ENCODE results near the gene GAA. TPM values are rescaled to one million over a fixed set of nuclear protein-coding genes. Genes with fewer than 3 reads are reported as not detected.

The GAA gene
- total RNA-seq, 1 experiment from 2014 or later: 30.3 TPM

- no peak overlapping the region for H4K91ac ChIP-seq (ENCODE audit: insufficient read length, low read depth, low read length)
- H2AFZ ChIP-seq (ENCODE audit: low read length): no peak overlapping the region
- WGBS (ENCODE audit: extremely low coverage, insufficient read length, low lambda C conversion rate): no CpG with 5 or more reads among the region's 17 CpGs
- no peak overlapping the region for H3K14ac ChIP-seq (ENCODE audit: insufficient read depth, low read length)
- no peak overlapping the region for H3K18ac ChIP-seq (ENCODE audit: insufficient read length, low read depth, low read length)
- H2BK5ac ChIP-seq (ENCODE audit: insufficient read length, low read length): no peak overlapping the region
- H3K23me2 ChIP-seq (ENCODE audit: insufficient read length, low read depth, low read length, poor library complexity, severe bottlenecking): no peaks in the 10 kb centered on the region
- no peak for DNase-seq
- H4K8ac ChIP-seq (replicated peaks; ENCODE audit: insufficient read length, low read depth, low read length): no peak overlapping the region
- H3K23ac ChIP-seq (ENCODE audit: insufficient read length, low read depth, low read length): no peak overlapping the region
- no peak overlapping the region for H3T11ph ChIP-seq (ENCODE audit: low read length)
- no peak for TF ChIP-seq CTCF (conservative IDR thresholded peaks at IDR 0.05)
- Mint-ChIP-seq H3K27ac (no peak overlapping the region), H3K4me1 (peaks cover 13 to 38% of the 10 kb centered on the region in 2 experiments), H3K27me3 (ENCODE audit: low read depth) (peaks cover 3% of the 10 kb centered on the region; the same call in 1 of the 2 replicates), H3K9me3 (no peaks in the 10 kb centered on the region), H3K4me3 (no peak overlapping the region), H3K36me3 (ENCODE audit: insufficient read depth in 1 of 3, low read depth in 3 of 3) (peaks cover 0 to 7% (median 0%) of the 10 kb centered on the region in 3 experiments; a peak in 2 of 7 replicates)
- H4K20me1 ChIP-seq (ENCODE audit: control insufficient read depth, insufficient read depth, insufficient read length): no peaks in the 10 kb centered on the region
- H3K79me1 ChIP-seq (ENCODE audit: insufficient read depth, low read depth, low read length, poor library complexity, severe bottlenecking): no peaks in the 10 kb centered on the region
- no peak overlapping the region for H3K4me2 ChIP-seq (ENCODE audit: insufficient read depth, insufficient read length, low read length)
- H3K27me3 ChIP-seq (ENCODE audit: insufficient read depth, low read length): no peaks in the 10 kb centered on the region
- no peaks in the 10 kb centered on the region for H3K79me2 ChIP-seq (ENCODE audit: insufficient read depth, low read length)
- H2BK12ac ChIP-seq (ENCODE audit: insufficient read length, low read depth, low read length): no peak overlapping the region
- no peak overlapping the region for H4K5ac ChIP-seq (ENCODE audit: insufficient read length, low read depth, low read length)
- H2AK5ac ChIP-seq (ENCODE audit: insufficient read length, low read length): no peak overlapping the region
- H3K56ac ChIP-seq (ENCODE audit: insufficient read length, low read depth, low read length): no peak overlapping the region
- H3K9me3 ChIP-seq (ENCODE audit: control insufficient read depth, low read depth, low read length): no peaks in the 10 kb centered on the region
- no peak overlapping the region for H2BK15ac ChIP-seq (ENCODE audit: low read depth, low read length)
- H3K9ac ChIP-seq (ENCODE audit: extremely low read depth, insufficient read length, low read length): no peak overlapping the region
- no peak overlapping the region for H3K27ac ChIP-seq (ENCODE audit: insufficient read length, low read depth, low read length)
- no peak overlapping the region for H2BK20ac ChIP-seq (ENCODE audit: low read depth, low read length, poor library complexity, severe bottlenecking)
- H2BK120ac ChIP-seq (ENCODE audit: low read depth, low read length, poor library complexity, severe bottlenecking): no peak overlapping the region
- H3K4ac ChIP-seq (ENCODE audit: low read depth, low read length): no peak overlapping the region
- peaks cover 9% of the 10 kb centered on the region; the same call in 1 of the 2 replicates for H3K4me1 ChIP-seq (ENCODE audit: insufficient read depth, low read length)
Observed at GRCh38 chr17:80122026-80122575, 20.7 kb downstream of the GAA start.

Measured in H9 (cell line).